ENCODE measurements around the gene NRF1.

NRF1 gene

GRCh38 chr7:129782818-129783583 is 171.5 kb downstream of the NRF1 start:
- TF ChIP-seq REST (IDR thresholded peaks at IDR 0.05; ENCODE audit: low read depth) (no peak), YY1 (IDR thresholded peaks at IDR 0.05; ENCODE audit: low read depth) (no peak), MAX (IDR thresholded peaks at IDR 0.05) (no peak), CEBPB (IDR thresholded peaks at IDR 0.05) (no peak), FOXM1 (IDR thresholded peaks at IDR 0.05; ENCODE audit: borderline replicate concordance, low read depth) (no peak), EP300 (IDR thresholded peaks at IDR 0.05; ENCODE audit: borderline replicate concordance) (no peak), CREB1 (IDR thresholded peaks at IDR 0.05; ENCODE audit: low read depth) (no peak), TCF12 (IDR thresholded peaks at IDR 0.05; ENCODE audit: low read depth) (no peak), USF1 (IDR thresholded peaks at IDR 0.05) (no peak), NFIC (IDR thresholded peaks at IDR 0.05) (no peak), RAD21 (IDR thresholded peaks at IDR 0.05; ENCODE audit: low read depth) (no peak), ZBTB7A (IDR thresholded peaks at IDR 0.05; ENCODE audit: low read depth) (no peak), EGR1 (IDR thresholded peaks at IDR 0.05) (no peak), TAF1 (IDR thresholded peaks at IDR 0.05; ENCODE audit: low read depth) (no peak), TEAD4 (IDR thresholded peaks at IDR 0.05) (no peak)

GRCh38 chr7:129783584-129783919 is 172.0 kb downstream of the NRF1 start:
- TF ChIP-seq ZBTB7A (IDR thresholded peaks at IDR 0.05; ENCODE audit: low read depth), result no peak
- no peak for TF ChIP-seq EGR1 (IDR thresholded peaks at IDR 0.05)
- TF ChIP-seq TEAD4 (IDR thresholded peaks at IDR 0.05), result no peak
- no peak for TF ChIP-seq FOXM1 (IDR thresholded peaks at IDR 0.05; ENCODE audit: borderline replicate concordance, low read depth)
- no peak for TF ChIP-seq REST (IDR thresholded peaks at IDR 0.05; ENCODE audit: low read depth)
- TF ChIP-seq YY1 (IDR thresholded peaks at IDR 0.05; ENCODE audit: low read depth), result no peak
- no peak for TF ChIP-seq RAD21 (IDR thresholded peaks at IDR 0.05; ENCODE audit: low read depth)
- no peak for TF ChIP-seq CREB1 (IDR thresholded peaks at IDR 0.05; ENCODE audit: low read depth)
- no peak for TF ChIP-seq NFIC (IDR thresholded peaks at IDR 0.05)
- no peak for TF ChIP-seq TCF12 (IDR thresholded peaks at IDR 0.05; ENCODE audit: low read depth)
- no peak for TF ChIP-seq TAF1 (IDR thresholded peaks at IDR 0.05; ENCODE audit: low read depth)
- TF ChIP-seq USF1 (IDR thresholded peaks at IDR 0.05), result no peak
- no peak for TF ChIP-seq MAX (IDR thresholded peaks at IDR 0.05)
- TF ChIP-seq EP300 (IDR thresholded peaks at IDR 0.05; ENCODE audit: borderline replicate concordance), result no peak

- TF ChIP-seq FOXM1 (IDR thresholded peaks at IDR 0.05; ENCODE audit: borderline replicate concordance, low read depth), result no peak
- TF ChIP-seq USF1 (IDR thresholded peaks at IDR 0.05), result no peak
- TF ChIP-seq YY1 (IDR thresholded peaks at IDR 0.05; ENCODE audit: low read depth), result no peak
- TF ChIP-seq EP300 (IDR thresholded peaks at IDR 0.05; ENCODE audit: borderline replicate concordance), result no peak
- TF ChIP-seq CEBPB (IDR thresholded peaks at IDR 0.05), result no peak
- no peak for TF ChIP-seq ZBTB7A (IDR thresholded peaks at IDR 0.05; ENCODE audit: low read depth)
These were observed 172.9 kb downstream of the NRF1 start for GRCh38 chr7:129784437-129784782.

GRCh38 chr7:129784783-129785684 is 173.5 kb downstream of the NRF1 start:
- TF ChIP-seq ZBTB7A (IDR thresholded peaks at IDR 0.05; ENCODE audit: low read depth), result no peak
- TF ChIP-seq YY1 (IDR thresholded peaks at IDR 0.05; ENCODE audit: low read depth), result no peak
- TF ChIP-seq TEAD4 (IDR thresholded peaks at IDR 0.05), result no peak
- TF ChIP-seq FOXM1 (IDR thresholded peaks at IDR 0.05; ENCODE audit: borderline replicate concordance, low read depth), result no peak
- no peak for TF ChIP-seq USF1 (IDR thresholded peaks at IDR 0.05)
- no peak for TF ChIP-seq MAX (IDR thresholded peaks at IDR 0.05)
- no peak for TF ChIP-seq REST (IDR thresholded peaks at IDR 0.05; ENCODE audit: low read depth)
- no peak for TF ChIP-seq TAF1 (IDR thresholded peaks at IDR 0.05; ENCODE audit: low read depth)
- TF ChIP-seq EGR1 (IDR thresholded peaks at IDR 0.05), result no peak
- TF ChIP-seq CREB1 (IDR thresholded peaks at IDR 0.05; ENCODE audit: low read depth), result no peak
- no peak for TF ChIP-seq RAD21 (IDR thresholded peaks at IDR 0.05; ENCODE audit: low read depth)
- TF ChIP-seq NFIC (IDR thresholded peaks at IDR 0.05), result no peak
- no peak for TF ChIP-seq CEBPB (IDR thresholded peaks at IDR 0.05)
- TF ChIP-seq TCF12 (IDR thresholded peaks at IDR 0.05; ENCODE audit: low read depth), result no peak
- TF ChIP-seq EP300 (IDR thresholded peaks at IDR 0.05; ENCODE audit: borderline replicate concordance), result no peak

All from Ishikawa (cell line).